ENCODE data around the gene AUH.

AUH gene

DNA sequence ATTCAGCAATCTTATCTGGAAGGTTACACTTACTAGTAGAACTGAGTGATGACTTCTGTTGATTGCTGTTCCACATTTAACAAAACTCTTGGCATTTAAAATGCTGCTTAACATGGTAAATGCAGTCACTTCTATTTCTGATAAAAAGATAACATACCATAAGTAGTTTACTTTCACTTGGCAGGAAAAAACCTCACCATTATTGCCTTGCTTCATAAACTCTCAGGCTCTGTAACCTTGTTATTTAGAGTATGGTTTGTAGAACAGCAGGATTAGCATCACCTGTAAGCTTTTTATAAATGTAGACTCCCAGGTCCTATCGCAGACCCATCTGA is 55.5 kb downstream of the AUH start:
- no peak overlapping the region for H3K27ac ChIP-seq (ENCODE audit: low read length)
- H3K4me1 ChIP-seq (ENCODE audit: control insufficient read depth, low read depth, low read length) = peaks cover 11% of the 10 kb centered on the region
- no peaks in the 10 kb centered on the region for H3K27me3 ChIP-seq (ENCODE audit: control insufficient read depth, insufficient read depth, low read length)
- no peaks in the 10 kb centered on the region for H3K9me3 ChIP-seq (ENCODE audit: control insufficient read depth, low read depth, low read length)
- no peak overlapping the region for H3K9ac ChIP-seq (ENCODE audit: low read length)
- no peak overlapping the region for H3K4me3 ChIP-seq (ENCODE audit: low read length)
- H3K36me3 ChIP-seq (ENCODE audit: control insufficient read depth, low read depth, low read length) = no peaks in the 10 kb centered on the region

DNA sequence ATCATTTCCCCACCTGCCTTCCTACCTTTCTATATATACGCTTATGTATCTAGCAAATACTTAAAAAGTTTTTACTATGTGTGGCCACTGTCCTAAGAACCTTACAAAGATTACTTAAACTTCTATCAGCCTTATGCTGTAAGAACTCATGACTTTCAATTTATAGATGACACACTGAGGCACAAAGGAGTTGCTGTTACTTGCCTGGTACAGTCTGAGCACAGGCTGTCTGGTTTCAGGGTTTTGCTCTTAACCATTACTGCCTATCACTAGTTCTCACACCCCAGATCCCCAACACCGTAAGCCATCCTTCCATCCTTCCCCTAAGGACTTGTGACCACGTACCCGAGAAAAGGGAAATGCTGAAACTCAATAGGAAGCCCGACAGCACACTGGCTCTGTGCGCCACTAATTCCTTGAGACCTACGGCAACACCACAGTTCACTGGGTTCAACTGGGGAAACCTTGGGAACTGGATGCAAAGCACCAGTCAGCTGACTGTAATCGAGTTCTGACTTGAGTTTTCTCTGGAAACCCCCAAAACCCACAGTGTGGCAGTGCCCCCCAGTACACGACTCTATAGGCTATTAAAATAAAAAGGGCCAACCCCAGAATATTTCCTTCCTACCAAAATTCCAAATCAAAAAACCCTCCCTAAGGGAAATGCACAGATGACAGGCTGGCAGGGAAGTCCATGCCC is 56.0 kb downstream of the AUH start:
- Histone ChIP-seq H3K4me1 (ENCODE audit: control insufficient read depth, low read depth, low read length) (peaks cover 11% of the 10 kb centered on the region), H3K9ac (ENCODE audit: low read length) (no peak overlapping the region), H3K4me3 (ENCODE audit: low read length) (no peak overlapping the region), H3K36me3 (ENCODE audit: control insufficient read depth, low read depth, low read length) (no peaks in the 10 kb centered on the region), H3K9me3 (ENCODE audit: control insufficient read depth, low read depth, low read length) (no peaks in the 10 kb centered on the region), H3K27me3 (ENCODE audit: control insufficient read depth, insufficient read depth, low read length) (no peaks in the 10 kb centered on the region), H3K27ac (ENCODE audit: low read length) (no peak overlapping the region)

GRCh38 chr9:91303741-91304415 is 57.8 kb downstream of the AUH start:
- peaks cover 11% of the 10 kb centered on the region for H3K4me1 ChIP-seq (ENCODE audit: control insufficient read depth, low read depth, low read length)
- no peak overlapping the region for H3K9ac ChIP-seq (ENCODE audit: low read length)
- H3K27ac ChIP-seq (ENCODE audit: low read length) = no peak overlapping the region
- no peaks in the 10 kb centered on the region for H3K36me3 ChIP-seq (ENCODE audit: control insufficient read depth, low read depth, low read length)
- H3K4me3 ChIP-seq (ENCODE audit: low read length) = no peak overlapping the region
- H3K27me3 ChIP-seq (ENCODE audit: control insufficient read depth, insufficient read depth, low read length) = no peaks in the 10 kb centered on the region
- H3K9me3 ChIP-seq (ENCODE audit: control insufficient read depth, low read depth, low read length) = no peaks in the 10 kb centered on the region

DNA sequence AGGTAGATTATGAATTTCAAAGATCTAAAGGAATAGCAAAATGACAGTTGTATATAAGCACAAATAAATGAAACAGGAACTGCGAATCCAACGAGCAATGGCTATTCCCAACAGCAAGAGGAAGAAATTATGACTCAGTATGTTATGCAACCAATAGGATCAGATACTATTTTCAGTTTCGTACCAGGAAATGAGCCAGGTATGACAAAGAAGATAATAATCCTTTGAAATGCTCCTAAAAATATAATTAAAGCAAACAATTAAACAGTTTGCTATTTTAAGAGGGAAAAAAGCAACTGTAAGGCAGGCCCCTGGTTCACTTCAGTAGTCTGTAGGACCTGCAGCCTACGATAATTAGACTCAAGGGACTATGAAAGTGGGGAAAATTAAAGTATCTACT is 58.9 kb downstream of the AUH start:
- Histone ChIP-seq H3K27me3 (ENCODE audit: control insufficient read depth, insufficient read depth, low read length) (no peaks in the 10 kb centered on the region), H3K4me1 (ENCODE audit: control insufficient read depth, low read depth, low read length) (peaks cover 11% of the 10 kb centered on the region), H3K9ac (ENCODE audit: low read length) (no peak overlapping the region), H3K4me3 (ENCODE audit: low read length) (no peak overlapping the region), H3K27ac (ENCODE audit: low read length) (no peak overlapping the region), H3K9me3 (ENCODE audit: control insufficient read depth, low read depth, low read length) (no peaks in the 10 kb centered on the region), H3K36me3 (ENCODE audit: control insufficient read depth, low read depth, low read length) (no peaks in the 10 kb centered on the region)

- no peaks in the 10 kb centered on the region for H3K36me3 ChIP-seq (ENCODE audit: control insufficient read depth, low read depth, low read length)
Observed at GRCh38 chr9:91301161-91301560, 60.6 kb downstream of the AUH start.

GRCh38 chr9:91298311-91298710 is 63.4 kb downstream of the AUH start:
- no peak overlapping the region for H3K27ac ChIP-seq (ENCODE audit: low read length)
- peaks cover under 1% of the 10 kb centered on the region for H3K4me1 ChIP-seq (ENCODE audit: control insufficient read depth, low read depth, low read length)
- H3K36me3 ChIP-seq (ENCODE audit: control insufficient read depth, low read depth, low read length) = peaks cover 15% of the 10 kb centered on the region
- H3K9me3 ChIP-seq (ENCODE audit: control insufficient read depth, low read depth, low read length) = no peaks in the 10 kb centered on the region
- H3K9ac ChIP-seq (ENCODE audit: low read length) = no peak overlapping the region
- H3K4me3 ChIP-seq (ENCODE audit: low read length) = no peak overlapping the region
- no peaks in the 10 kb centered on the region for H3K27me3 ChIP-seq (ENCODE audit: control insufficient read depth, insufficient read depth, low read length)

More at GRCh38 chr9:91301161-91301560, 60.6 kb downstream of the AUH start:
- Histone ChIP-seq H3K9me3 (ENCODE audit: control insufficient read depth, low read depth, low read length) (no peaks in the 10 kb centered on the region), H3K4me1 (ENCODE audit: control insufficient read depth, low read depth, low read length) (peaks cover 11% of the 10 kb centered on the region), H3K27me3 (ENCODE audit: control insufficient read depth, insufficient read depth, low read length) (no peaks in the 10 kb centered on the region), H3K9ac (ENCODE audit: low read length) (no peak overlapping the region), H3K27ac (ENCODE audit: low read length) (no peak overlapping the region), H3K4me3 (ENCODE audit: low read length) (no peak overlapping the region)

DNA sequence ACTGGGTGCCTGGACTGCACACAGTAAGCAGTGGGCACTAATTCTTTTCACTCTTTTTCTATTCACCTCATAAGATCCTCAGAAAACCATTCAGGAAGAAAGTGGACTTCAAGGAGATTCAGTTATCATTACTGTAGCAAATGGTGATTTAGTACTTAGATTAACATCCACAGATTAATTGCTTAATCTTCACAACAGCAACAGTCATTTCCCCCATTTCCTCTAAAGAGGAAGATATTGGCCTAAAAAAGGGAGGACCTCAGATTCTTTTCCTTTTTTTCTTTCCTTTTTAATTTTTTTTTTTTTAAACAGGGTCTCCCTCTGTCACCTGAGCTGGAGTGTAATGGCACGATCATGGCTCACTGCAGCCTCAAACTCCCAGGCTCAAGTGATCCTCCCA is 64.4 kb downstream of the AUH start:
- H3K36me3 ChIP-seq (ENCODE audit: control insufficient read depth, low read depth, low read length) = peaks cover 21% of the 10 kb centered on the region
- no peak overlapping the region for H3K27ac ChIP-seq (ENCODE audit: low read length)
- no peak overlapping the region for H3K9ac ChIP-seq (ENCODE audit: low read length)
- H3K4me3 ChIP-seq (ENCODE audit: low read length) = no peak overlapping the region
- H3K4me1 ChIP-seq (ENCODE audit: control insufficient read depth, low read depth, low read length) = no peaks in the 10 kb centered on the region
- H3K9me3 ChIP-seq (ENCODE audit: control insufficient read depth, low read depth, low read length) = no peaks in the 10 kb centered on the region
- H3K27me3 ChIP-seq (ENCODE audit: control insufficient read depth, insufficient read depth, low read length) = no peaks in the 10 kb centered on the region

DNA sequence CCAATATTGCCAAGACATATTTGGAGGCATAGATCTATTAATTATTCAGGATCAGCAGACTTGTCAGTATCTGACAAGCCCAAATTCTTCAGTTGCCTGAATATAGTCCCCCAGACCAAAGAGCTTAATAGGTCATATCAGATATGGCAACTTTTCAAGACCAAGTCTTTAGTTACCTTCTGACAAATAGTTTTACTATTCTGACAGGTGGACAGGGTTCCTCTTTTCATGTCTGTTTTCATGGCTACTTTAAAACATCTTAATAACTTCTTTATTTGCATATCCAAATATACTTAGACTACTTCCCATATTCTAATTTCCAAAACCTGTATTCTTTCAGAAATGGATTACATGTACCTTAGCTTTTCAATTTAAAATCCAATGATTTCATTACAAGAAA is 65.4 kb downstream of the AUH start:
- Histone ChIP-seq H3K9ac (ENCODE audit: low read length) (no peak overlapping the region), H3K27me3 (ENCODE audit: control insufficient read depth, insufficient read depth, low read length) (no peaks in the 10 kb centered on the region), H3K36me3 (ENCODE audit: control insufficient read depth, low read depth, low read length) (peaks cover 21% of the 10 kb centered on the region), H3K27ac (ENCODE audit: low read length) (no peak overlapping the region), H3K9me3 (ENCODE audit: control insufficient read depth, low read depth, low read length) (no peaks in the 10 kb centered on the region), H3K4me1 (ENCODE audit: control insufficient read depth, low read depth, low read length) (no peaks in the 10 kb centered on the region), H3K4me3 (ENCODE audit: low read length) (no peak overlapping the region)

DNA sequence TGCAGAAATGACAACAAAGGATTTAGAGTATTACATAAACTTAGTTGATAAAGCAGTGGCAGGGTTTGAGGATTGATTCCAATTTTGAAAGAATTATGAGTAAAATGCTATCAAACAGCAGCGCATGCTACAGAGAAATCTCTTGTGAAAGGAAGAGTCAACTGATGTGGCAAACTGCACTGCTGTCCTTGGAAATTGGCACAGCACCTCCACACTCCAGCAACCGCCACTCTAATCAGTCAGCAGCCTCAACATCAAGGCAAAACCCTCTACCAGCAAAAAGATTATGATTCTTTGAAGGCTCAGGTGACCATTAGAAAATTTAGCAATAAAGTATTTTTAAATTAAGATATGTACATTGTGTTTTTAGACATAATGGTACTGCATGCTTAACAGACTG is 66.4 kb downstream of the AUH start:
- Histone ChIP-seq H3K9ac (ENCODE audit: low read length) (no peak overlapping the region), H3K27me3 (ENCODE audit: control insufficient read depth, insufficient read depth, low read length) (no peaks in the 10 kb centered on the region), H3K36me3 (ENCODE audit: control insufficient read depth, low read depth, low read length) (peaks cover 21% of the 10 kb centered on the region), H3K9me3 (ENCODE audit: control insufficient read depth, low read depth, low read length) (no peaks in the 10 kb centered on the region), H3K4me1 (ENCODE audit: control insufficient read depth, low read depth, low read length) (no peaks in the 10 kb centered on the region), H3K4me3 (ENCODE audit: low read length) (no peak overlapping the region), H3K27ac (ENCODE audit: low read length) (no peak overlapping the region)

GRCh38 chr9:91291866-91292265 is 69.9 kb downstream of the AUH start:
- Histone ChIP-seq H3K4me1 (ENCODE audit: control insufficient read depth, low read depth, low read length) (no peaks in the 10 kb centered on the region), H3K36me3 (ENCODE audit: control insufficient read depth, low read depth, low read length) (peaks cover 21% of the 10 kb centered on the region), H3K4me3 (ENCODE audit: low read length) (no peak overlapping the region)

GRCh38 chr9:91289244-91289643 is 72.5 kb downstream of the AUH start:
- Histone ChIP-seq H3K27me3 (ENCODE audit: control insufficient read depth, insufficient read depth, low read length) (no peaks in the 10 kb centered on the region), H3K27ac (ENCODE audit: low read length) (no peak overlapping the region), H3K9me3 (ENCODE audit: control insufficient read depth, low read depth, low read length) (no peaks in the 10 kb centered on the region), H3K4me3 (ENCODE audit: low read length) (no peak overlapping the region), H3K36me3 (ENCODE audit: control insufficient read depth, low read depth, low read length) (peaks cover 11% of the 10 kb centered on the region), H3K4me1 (ENCODE audit: control insufficient read depth, low read depth, low read length) (no peaks in the 10 kb centered on the region), H3K9ac (ENCODE audit: low read length) (no peak overlapping the region)

More at GRCh38 chr9:91291866-91292265, 69.9 kb downstream of the AUH start:
- no peaks in the 10 kb centered on the region for H3K9me3 ChIP-seq (ENCODE audit: control insufficient read depth, low read depth, low read length)
- no peak overlapping the region for H3K27ac ChIP-seq (ENCODE audit: low read length)
- H3K27me3 ChIP-seq (ENCODE audit: control insufficient read depth, insufficient read depth, low read length) = no peaks in the 10 kb centered on the region
- no peak overlapping the region for H3K9ac ChIP-seq (ENCODE audit: low read length)

DNA sequence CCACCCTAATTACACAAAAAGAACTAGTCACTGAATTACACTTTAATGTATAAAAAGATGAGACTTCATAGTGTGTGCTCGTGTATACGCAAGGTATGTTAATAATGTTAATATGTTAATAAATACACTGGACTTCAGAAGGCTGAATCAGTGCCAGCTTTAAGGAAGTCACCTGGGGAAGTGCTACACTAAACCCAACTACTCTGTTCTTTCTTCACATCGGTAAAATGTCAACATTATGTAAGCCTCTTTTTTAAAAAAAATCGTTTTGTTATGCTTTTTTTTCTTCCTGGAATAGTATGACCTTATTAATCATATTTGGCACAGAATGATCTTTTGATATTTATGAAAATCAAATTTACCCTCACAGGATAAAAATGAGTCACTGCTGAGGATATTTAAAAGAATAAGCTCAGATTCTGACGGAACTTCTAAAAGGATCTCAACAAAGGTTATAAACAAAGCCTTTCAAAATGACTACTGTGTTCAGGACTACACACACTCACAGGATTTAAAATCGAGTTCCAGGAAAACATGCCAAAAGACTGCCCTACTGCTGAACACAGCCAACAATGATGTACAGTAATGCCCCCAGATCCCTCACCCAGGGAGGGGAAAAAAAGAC is 75.9 kb downstream of the AUH start:
- Histone ChIP-seq H3K9me3 (ENCODE audit: control insufficient read depth, low read depth, low read length) (no peaks in the 10 kb centered on the region), H3K27me3 (ENCODE audit: control insufficient read depth, insufficient read depth, low read length) (no peaks in the 10 kb centered on the region), H3K27ac (ENCODE audit: low read length) (no peak overlapping the region)

More for the DNA sequence above, 75.9 kb downstream of the AUH start:
- Histone ChIP-seq H3K36me3 (ENCODE audit: control insufficient read depth, low read depth, low read length) (no peaks in the 10 kb centered on the region), H3K4me3 (ENCODE audit: low read length) (no peak overlapping the region), H3K9ac (ENCODE audit: low read length) (no peak overlapping the region), H3K4me1 (ENCODE audit: control insufficient read depth, low read depth, low read length) (no peaks in the 10 kb centered on the region)

Data from iPS-18a (cell line).